GM21529 (cell line): ENCODE data around the gene ATXN3.

ENCODE experiments used
- ATAC-seq: cut with Tn5 transposase; IDR thresholded peaks from one replicate; pipeline ENCODE4 v1.9.1; 2021; ENCODE audit not compliant: unreplicated experiment

Gene ATXN3

GRCh38 chr14:92106143-92106926 is at the start of gene ATXN3:
TSS of gene ATXN3 (minus strand) at chr14:92106582. CDS start at chr14:92106552, 30 bp downstream.
- peak; percentile 88 for ATAC-seq

GRCh38 chr14:92154283-92154942 is 48.0 kb upstream of the ATXN3 start:
- ATAC-seq: no peak

- no peak for ATAC-seq
Measured at GRCh38 chr14:92153581-92153980, 47.2 kb upstream of the ATXN3 start.

GRCh38 chr14:92144708-92145107 is 38.3 kb upstream of the ATXN3 start:
- no peak for ATAC-seq

GRCh38 chr14:92143962-92144361 is 37.6 kb upstream of the ATXN3 start:
- ATAC-seq: no peak

GRCh38 chr14:92143309-92143708 is 36.9 kb upstream of the ATXN3 start:
- no peak for ATAC-seq

- ATAC-seq: no peak
Measured at GRCh38 chr14:92135269-92135668, 28.9 kb upstream of the ATXN3 start.

- no peak for ATAC-seq
Measured at GRCh38 chr14:92134456-92134855, 28.1 kb upstream of the ATXN3 start.

- ATAC-seq: no peak
Measured at GRCh38 chr14:92122761-92123160, 16.4 kb upstream of the ATXN3 start.

- ATAC-seq: peak; percentile 14
Measured at GRCh38 chr14:92122351-92122677, 15.9 kb upstream of the ATXN3 start.

GRCh38 chr14:92121670-92122350 is 15.4 kb upstream of the ATXN3 start, which contains the start of the genes CPSF2 and NDUFB1:
TSS of gene CPSF2 (plus strand) at chr14:92121969. CDS start at chr14:92130985, 9,016 bp downstream.
TSS of gene NDUFB1 (minus strand) at chr14:92121706. CDS start at chr14:92117637, 4,069 bp downstream.
- ATAC-seq: peak; percentile 89

- peak; percentile 21 for ATAC-seq
Measured at GRCh38 chr14:92121207-92121669, 14.9 kb upstream of the ATXN3 start.

GRCh38 chr14:92109490-92109889 is 3.1 kb upstream of the ATXN3 start:
- ATAC-seq: no peak

- no peak for ATAC-seq
Measured at GRCh38 chr14:92108345-92109254, 2.2 kb upstream of the ATXN3 start.

GRCh38 chr14:92105893-92106142 is 564 bp downstream of the ATXN3 start:
- peak; percentile 16 for ATAC-seq

GRCh38 chr14:92105073-92105892 is 1.1 kb downstream of the ATXN3 start:
- no peak for ATAC-seq

- no peak for ATAC-seq
Measured at GRCh38 chr14:92103363-92103989, 2.9 kb downstream of the ATXN3 start.

- ATAC-seq: no peak
Measured at GRCh38 chr14:92099802-92100201, 6.6 kb downstream of the ATXN3 start.

- ATAC-seq: no peak
Measured at GRCh38 chr14:92093320-92093719, 13.1 kb downstream of the ATXN3 start.

GRCh38 chr14:92088494-92088893 is 17.9 kb downstream of the ATXN3 start:
- no peak for ATAC-seq
